ENCODE data around the gene EIPR1. TPM values are rescaled to one million over a fixed set of nuclear protein-coding genes. Genes with fewer than 3 reads are reported as not detected.

Gene EIPR1
- total RNA-seq, 4 donors from 2014 or later: 24.9 to 46.2 (median 36.3) TPM

GRCh38 chr2:3229221-3229620, 148.4 kb downstream of the EIPR1 start:
- DNase-seq (ENCODE audit: low spot score in 2 of 2): no peak
- Histone ChIP-seq H3K4me1 (no peaks in the 10 kb centered on the region), H3K4me3 (no peak overlapping the region), H3K27ac (no peak overlapping the region), H3K27me3 (no peaks in the 10 kb centered on the region), H3K36me3 (peaks cover 0 to 19% (median 0%) of the 10 kb centered on the region in 3 donors), H3K9me3 (peaks cover 0 to 51% (median 2%) of the 10 kb centered on the region in 4 donors)
- TF ChIP-seq, protein P1, sequence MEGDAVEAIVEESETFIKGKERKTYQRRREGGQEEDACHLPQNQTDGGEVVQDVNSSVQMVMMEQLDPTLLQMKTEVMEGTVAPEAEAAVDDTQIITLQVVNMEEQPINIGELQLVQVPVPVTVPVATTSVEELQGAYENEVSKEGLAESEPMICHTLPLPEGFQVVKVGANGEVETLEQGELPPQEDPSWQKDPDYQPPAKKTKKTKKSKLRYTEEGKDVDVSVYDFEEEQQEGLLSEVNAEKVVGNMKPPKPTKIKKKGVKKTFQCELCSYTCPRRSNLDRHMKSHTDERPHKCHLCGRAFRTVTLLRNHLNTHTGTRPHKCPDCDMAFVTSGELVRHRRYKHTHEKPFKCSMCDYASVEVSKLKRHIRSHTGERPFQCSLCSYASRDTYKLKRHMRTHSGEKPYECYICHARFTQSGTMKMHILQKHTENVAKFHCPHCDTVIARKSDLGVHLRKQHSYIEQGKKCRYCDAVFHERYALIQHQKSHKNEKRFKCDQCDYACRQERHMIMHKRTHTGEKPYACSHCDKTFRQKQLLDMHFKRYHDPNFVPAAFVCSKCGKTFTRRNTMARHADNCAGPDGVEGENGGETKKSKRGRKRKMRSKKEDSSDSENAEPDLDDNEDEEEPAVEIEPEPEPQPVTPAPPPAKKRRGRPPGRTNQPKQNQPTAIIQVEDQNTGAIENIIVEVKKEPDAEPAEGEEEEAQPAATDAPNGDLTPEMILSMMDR (IDR thresholded peaks at IDR 0.05): no peak
- TF ChIP-seq EP300 (IDR thresholded peaks at IDR 0.05) (no peak), POLR2A (IDR thresholded peaks at IDR 0.05) (no peak)
- 92 to 95% methylated on average over 3 of the region's 3 CpGs for WGBS, 2 donors

DNA sequence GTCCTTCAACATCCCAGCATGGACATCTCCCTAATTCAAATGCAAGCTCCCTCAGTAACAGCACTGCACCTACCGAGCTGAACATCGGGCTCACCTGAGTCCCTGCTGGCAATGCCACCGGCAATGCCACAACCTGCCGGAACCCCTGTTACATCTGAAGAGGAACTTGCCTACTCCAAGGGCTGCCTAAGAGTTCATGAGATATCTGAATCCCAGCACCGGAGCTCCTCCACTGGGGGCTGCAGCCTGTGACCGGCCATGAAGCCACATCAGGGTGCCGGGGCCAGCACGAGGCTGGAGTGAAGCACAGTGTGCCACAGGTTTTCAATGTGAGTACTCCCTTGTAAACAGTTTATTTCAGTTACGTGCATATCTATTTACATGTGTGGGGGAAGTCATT, 152.9 kb downstream of the EIPR1 start:
- no peaks in the 10 kb centered on the region for H3K27me3 ChIP-seq
- no peak overlapping the region for H3K4me3 ChIP-seq
- H3K4me1 ChIP-seq: no peaks in the 10 kb centered on the region
- DNase-seq (ENCODE audit: low spot score in 2 of 2): no peak
- H3K9me3 ChIP-seq: peaks cover 0 to 70% (median 2%) of the 10 kb centered on the region in 4 donors
- TF ChIP-seq EP300 (IDR thresholded peaks at IDR 0.05) (no peak), POLR2A (IDR thresholded peaks at IDR 0.05) (no peak)
- TF ChIP-seq, protein P1 (IDR thresholded peaks at IDR 0.05): no peak
- peaks cover 0 to 12% (median 0%) of the 10 kb centered on the region in 3 donors for H3K36me3 ChIP-seq
- WGBS, 2 donors: 81 to 91% methylated on average over 5 to 9 of the region's 9 CpGs
- H3K27ac ChIP-seq: no peak overlapping the region

GRCh38 chr2:3223080-3223923, 154.3 kb downstream of the EIPR1 start:
- Histone ChIP-seq H3K36me3 (peaks cover 0 to 12% (median 0%) of the 10 kb centered on the region in 3 donors), H3K4me1 (no peaks in the 10 kb centered on the region), H3K27ac (no peak overlapping the region), H3K9me3 (peaks cover 0 to 58% (median 2%) of the 10 kb centered on the region in 4 donors), H3K27me3 (no peaks in the 10 kb centered on the region), H3K4me3 (no peak overlapping the region)
- 73 to 75% methylated on average over 18 of the region's 18 CpGs for WGBS, 2 donors
- DNase-seq (ENCODE audit: low spot score in 2 of 2): no peak
- TF ChIP-seq EP300 (IDR thresholded peaks at IDR 0.05) (no peak), POLR2A (IDR thresholded peaks at IDR 0.05) (no peak)
- TF ChIP-seq, protein P1 (IDR thresholded peaks at IDR 0.05): no peak

DNA sequence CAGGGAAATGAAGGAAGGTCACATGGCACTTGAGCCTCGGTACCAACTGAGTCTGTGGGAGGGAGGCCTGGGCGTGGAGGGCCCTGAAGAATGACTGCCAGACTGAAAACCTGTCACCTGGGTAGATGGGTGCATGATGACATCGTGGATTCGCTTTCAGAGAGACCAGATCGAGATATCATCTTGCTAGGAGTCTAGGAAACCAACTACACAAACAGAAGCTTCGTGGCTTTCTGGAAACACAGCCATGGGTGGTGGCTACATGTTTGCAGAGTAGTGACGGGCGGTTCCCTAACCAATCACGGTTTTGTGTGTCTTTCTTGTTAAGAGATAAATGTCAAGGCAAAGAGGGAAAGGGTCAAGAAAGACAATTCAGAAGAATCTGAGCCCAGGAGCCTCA, 155.0 kb downstream of the EIPR1 start:
- TF ChIP-seq EP300 (IDR thresholded peaks at IDR 0.05): no peak
- TF ChIP-seq, protein P1 (IDR thresholded peaks at IDR 0.05): no peak
- TF ChIP-seq POLR2A (IDR thresholded peaks at IDR 0.05): no peak
- H3K9me3 ChIP-seq: peaks cover 0 to 53% (median 2%) of the 10 kb centered on the region in 4 donors
- 89 to 92% methylated on average over 9 of the region's 9 CpGs for WGBS, 2 donors
- no peak overlapping the region for H3K27ac ChIP-seq
- peaks cover 0 to 12% (median 0%) of the 10 kb centered on the region in 3 donors for H3K36me3 ChIP-seq
- DNase-seq (ENCODE audit: low spot score in 2 of 2): no peak
- H3K27me3 ChIP-seq: no peaks in the 10 kb centered on the region
- H3K4me1 ChIP-seq: no peaks in the 10 kb centered on the region
- no peak overlapping the region for H3K4me3 ChIP-seq

GRCh38 chr2:3219536-3219935, 158.1 kb downstream of the EIPR1 start:
- peaks cover 0 to 29% (median 0%) of the 10 kb centered on the region in 4 donors for H3K9me3 ChIP-seq
- 88 to 100% methylated on average over 4 of the region's 4 CpGs for WGBS, 2 donors
- no peaks in the 10 kb centered on the region for H3K4me1 ChIP-seq
- TF ChIP-seq, protein P1 (IDR thresholded peaks at IDR 0.05): no peak
- TF ChIP-seq POLR2A (IDR thresholded peaks at IDR 0.05): no peak
- no peak for TF ChIP-seq EP300 (IDR thresholded peaks at IDR 0.05)
- H3K36me3 ChIP-seq: peaks cover 0 to 9% (median 0%) of the 10 kb centered on the region in 3 donors
- no peak for DNase-seq (ENCODE audit: low spot score in 2 of 2)
- H3K27me3 ChIP-seq: no peaks in the 10 kb centered on the region
- no peak overlapping the region for H3K4me3 ChIP-seq
- no peak overlapping the region for H3K27ac ChIP-seq
